Measurements from ENCODE around the gene BANP. TPM values are rescaled to one million over a fixed set of nuclear protein-coding genes. Genes with fewer than 3 reads are reported as not detected.

Gene BANP
- polyA plus RNA-seq, 1 of the 3 experiments (the other 2 are of a cell fraction): 16.8 TPM

DNA sequence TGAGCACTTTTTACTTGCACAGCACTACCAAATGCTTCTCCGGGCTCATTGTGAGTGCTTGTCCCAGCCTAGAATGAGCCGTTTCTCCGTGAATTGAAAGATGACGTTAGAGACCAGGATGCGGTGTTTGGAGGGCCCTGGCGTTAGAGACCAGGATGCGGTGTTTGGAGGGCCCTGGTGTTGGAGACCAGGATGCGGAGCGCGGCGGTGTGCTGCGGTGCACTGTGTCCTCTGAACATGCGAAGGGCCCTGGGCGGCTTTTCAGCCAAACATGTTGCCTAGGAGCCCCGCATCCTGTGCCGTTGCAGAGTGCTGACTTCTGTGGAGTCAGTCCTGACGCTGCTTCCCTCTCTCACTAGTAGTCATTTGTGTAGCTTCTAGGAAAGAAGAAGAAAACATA, 42.7 kb downstream of the BANP start:
- H3K27me3 ChIP-seq (ENCODE audit: insufficient read depth): no peaks in the 10 kb centered on the region
- H3F3A ChIP-seq (replicated peaks; ENCODE audit: insufficient read depth): no peaks in the 10 kb centered on the region
- H2AFZ ChIP-seq (ENCODE audit: low read depth): no peak overlapping the region
- ChIA-PET CTCF (interaction anchor here (0.6 kb wide), 1 partner anchor 86 kb away, joined by 3 read pairs; no protein-coding TSS in a partner anchor), POLR2A (no interaction called here)
- H3K9me2 ChIP-seq: no peaks in the 10 kb centered on the region
- TF ChIP-seq FOXM1 (IDR thresholded peaks at IDR 0.05; ENCODE audit: low read depth) (no peak), FOXJ3 (CRISPR knock-in tag; IDR thresholded peaks at IDR 0.05) (no peak), TCF12 (IDR thresholded peaks at IDR 0.05) (no peak), POLR2AphosphoS5 (IDR thresholded peaks at IDR 0.05; ENCODE audit: low read depth, low read length) (no peak), NFIC (IDR thresholded peaks at IDR 0.05; ENCODE audit: borderline replicate concordance) (no peak), ELF1 (IDR thresholded peaks at IDR 0.05) (no peak), JUND (IDR thresholded peaks at IDR 0.05) (no peak), EZH2phosphoT487 (IDR thresholded peaks at IDR 0.05; ENCODE audit: borderline replicate concordance, low read depth) (no peak), MXI1 (IDR thresholded peaks at IDR 0.05; ENCODE audit: low read depth, low read length) (no peak), NRF1 (IDR thresholded peaks at IDR 0.05; ENCODE audit: low read depth, low read length) (no peak), RFX5 (IDR thresholded peaks at IDR 0.05; ENCODE audit: low read length) (no peak), EP300 (IDR thresholded peaks at IDR 0.05; ENCODE audit: borderline replicate concordance in 1 of 2, low read depth in 1 of 2, low read length in 1 of 2) (no peak), GABPA (IDR thresholded peaks at IDR 0.05; ENCODE audit: low read depth) (no peak), GATA2 (CRISPR knock-in tag; IDR thresholded peaks at IDR 0.05) (no peak), RXRA (IDR thresholded peaks at IDR 0.05; ENCODE audit: borderline replicate concordance, low read depth) (no peak), SMC3 (IDR thresholded peaks at IDR 0.05; ENCODE audit: low read depth, low read length) (no peak), FOSL2 (IDR thresholded peaks at IDR 0.05; ENCODE audit: borderline replicate concordance, low read depth) (no peak)
- TF ChIP-seq, protein P1, sequence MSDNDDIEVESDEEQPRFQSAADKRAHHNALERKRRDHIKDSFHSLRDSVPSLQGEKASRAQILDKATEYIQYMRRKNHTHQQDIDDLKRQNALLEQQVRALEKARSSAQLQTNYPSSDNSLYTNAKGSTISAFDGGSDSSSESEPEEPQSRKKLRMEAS (IDR thresholded peaks at IDR 0.05; ENCODE audit: low read depth): no peak
- TF ChIP-seq, protein P2, sequence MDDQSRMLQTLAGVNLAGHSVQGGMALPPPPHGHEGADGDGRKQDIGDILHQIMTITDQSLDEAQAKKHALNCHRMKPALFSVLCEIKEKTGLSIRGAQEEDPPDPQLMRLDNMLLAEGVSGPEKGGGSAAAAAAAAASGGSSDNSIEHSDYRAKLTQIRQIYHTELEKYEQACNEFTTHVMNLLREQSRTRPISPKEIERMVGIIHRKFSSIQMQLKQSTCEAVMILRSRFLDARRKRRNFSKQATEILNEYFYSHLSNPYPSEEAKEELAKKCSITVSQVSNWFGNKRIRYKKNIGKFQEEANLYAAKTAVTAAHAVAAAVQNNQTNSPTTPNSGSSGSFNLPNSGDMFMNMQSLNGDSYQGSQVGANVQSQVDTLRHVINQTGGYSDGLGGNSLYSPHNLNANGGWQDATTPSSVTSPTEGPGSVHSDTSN (IDR thresholded peaks at IDR 0.05): no peak
- TF ChIP-seq, protein P3, sequence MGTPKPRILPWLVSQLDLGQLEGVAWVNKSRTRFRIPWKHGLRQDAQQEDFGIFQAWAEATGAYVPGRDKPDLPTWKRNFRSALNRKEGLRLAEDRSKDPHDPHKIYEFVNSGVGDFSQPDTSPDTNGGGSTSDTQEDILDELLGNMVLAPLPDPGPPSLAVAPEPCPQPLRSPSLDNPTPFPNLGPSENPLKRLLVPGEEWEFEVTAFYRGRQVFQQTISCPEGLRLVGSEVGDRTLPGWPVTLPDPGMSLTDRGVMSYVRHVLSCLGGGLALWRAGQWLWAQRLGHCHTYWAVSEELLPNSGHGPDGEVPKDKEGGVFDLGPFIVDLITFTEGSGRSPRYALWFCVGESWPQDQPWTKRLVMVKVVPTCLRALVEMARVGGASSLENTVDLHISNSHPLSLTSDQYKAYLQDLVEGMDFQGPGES (IDR thresholded peaks at IDR 0.05; ENCODE audit: low read depth, low read length): no peak
- no peak overlapping the region for H3K9ac ChIP-seq
- H3K36me3 ChIP-seq (replicated peaks in 1 of 2; ENCODE audit: control insufficient read depth in 1 of 2, insufficient read depth in 2 of 2, low read length in 1 of 2): peaks cover 0 to 2% of the 10 kb centered on the region in 2 experiments
- H4K20me1 ChIP-seq (ENCODE audit: insufficient read depth): no peaks in the 10 kb centered on the region
- H3K4me2 ChIP-seq: no peak overlapping the region
- H3K27ac ChIP-seq (ENCODE audit: low read depth in 2 of 2, low read length in 1 of 2): no peak overlapping the region
- no peaks in the 10 kb centered on the region for H3K4me1 ChIP-seq (ENCODE audit: control insufficient read depth in 1 of 2, insufficient read depth in 2 of 2, low read depth in 1 of 2, low read length in 1 of 2)
- H3K9me3 ChIP-seq: no peaks in the 10 kb centered on the region
- no peak for DNase-seq
- no peak overlapping the region for H3K4me3 ChIP-seq (ENCODE audit: low read depth in 2 of 2, low read length in 1 of 2)
- H3K79me2 ChIP-seq (ENCODE audit: insufficient read depth): peaks cover 6% of the 10 kb centered on the region; the same call in 1 of the 2 replicates
- 97% methylated on average over 17 of the region's 17 CpGs for WGBS (ENCODE audit: low lambda C conversion rate)
